ENCODE data around the gene CYSTM1.

Gene CYSTM1

GRCh38 chr5:140174465-140175366 lies at the start of gene CYSTM1:
CYSTM1 (plus strand) TSS chr5:140175188; CDS start chr5:140194466, 19,278 bp downstream.
- DNase-seq, result peak; percentile 95 to 96

GRCh38 chr5:140125637-140126036 lies 49.4 kb upstream of the CYSTM1 start, which contains the start of gene IGIP:
IGIP (plus strand) TSS chr5:140125937; CDS start chr5:140128477, 2,540 bp downstream.
- no peak for DNase-seq

GRCh38 chr5:140126315-140127012 lies 48.5 kb upstream of the CYSTM1 start:
- DNase-seq, result no peak

- no peak for DNase-seq
Observed at GRCh38 chr5:140128376-140128775, 46.6 kb upstream of the CYSTM1 start.

- DNase-seq, result no peak
Observed at GRCh38 chr5:140130949-140131733, 43.8 kb upstream of the CYSTM1 start.

GRCh38 chr5:140131967-140132409 lies 43.0 kb upstream of the CYSTM1 start:
- DNase-seq, result peak in 1 of 2 experiments; percentile 9

- no peak for DNase-seq
Observed at GRCh38 chr5:140133514-140134167, 41.3 kb upstream of the CYSTM1 start.

GRCh38 chr5:140134277-140134935 lies 40.6 kb upstream of the CYSTM1 start:
- no peak for DNase-seq

- DNase-seq, result no peak
Observed at GRCh38 chr5:140135127-140135526, 39.9 kb upstream of the CYSTM1 start.

GRCh38 chr5:140136624-140137023 lies 38.4 kb upstream of the CYSTM1 start:
- no peak for DNase-seq

GRCh38 chr5:140140435-140140834 lies 34.6 kb upstream of the CYSTM1 start:
- no peak for DNase-seq

- no peak for DNase-seq
Observed at GRCh38 chr5:140141241-140141640, 33.7 kb upstream of the CYSTM1 start.

- no peak for DNase-seq
Observed at GRCh38 chr5:140142246-140142645, 32.7 kb upstream of the CYSTM1 start.

- no peak for DNase-seq
Observed at GRCh38 chr5:140142856-140143255, 32.1 kb upstream of the CYSTM1 start.

- no peak for DNase-seq
Observed at GRCh38 chr5:140143521-140144258, 31.3 kb upstream of the CYSTM1 start.

- DNase-seq, result no peak
Observed at GRCh38 chr5:140145256-140145655, 29.7 kb upstream of the CYSTM1 start.

GRCh38 chr5:140145818-140146522 lies 29.0 kb upstream of the CYSTM1 start:
- peak; percentile 40 to 59 for DNase-seq

- no peak for DNase-seq
Observed at GRCh38 chr5:140146523-140146842, 28.5 kb upstream of the CYSTM1 start.

GRCh38 chr5:140147460-140147859 lies 27.5 kb upstream of the CYSTM1 start:
- DNase-seq, result no peak

- DNase-seq, result no peak
Observed at GRCh38 chr5:140148508-140148907, 26.5 kb upstream of the CYSTM1 start.

GRCh38 chr5:140150201-140150600 lies 24.8 kb upstream of the CYSTM1 start:
- no peak for DNase-seq
